HL-60 (cell line): Measurements from ENCODE around the gene PRIMA1.

Experiments
- CTCF ChIP-seq: IDR thresholded peaks from one replicate; pipeline ENCODE4 v1.5.1; 2011; ENCODE audit warnings: low read length, control low read depth, inconsistent platforms; ENCODE audit not compliant: insufficient read depth
- GABPA ChIP-seq: IDR thresholded peaks from 2 replicates; pipeline ENCODE4 v1.6.1; 2012; ENCODE audit warnings: low read depth
- POLR2AphosphoS5 ChIP-seq: IDR thresholded peaks from 2 replicates; pipeline ENCODE4 v1.6.1; 2012; ENCODE audit warnings: low read depth
- REST ChIP-seq: IDR thresholded peaks from 2 replicates; pipeline ENCODE4 v1.6.1; 2012; ENCODE audit warnings: low read depth; ENCODE audit not compliant: insufficient replicate concordance

GRCh38 chr14:93785423-93785822 lies 2.9 kb downstream of the PRIMA1 start:
- TF ChIP-seq CTCF (no peak), GABPA (no peak), REST (no peak), POLR2AphosphoS5 (no peak)
